ENCODE data around the gene MTFR1L.
A peak's percentile ranks its signal among the peaks of the same experiment; 100 is the strongest.

The MTFR1L gene

GRCh38 chr1:25843483-25843882, 23.7 kb downstream of the MTFR1L start:
- Histone ChIP-seq H3K9me3 (ENCODE audit: control insufficient read depth, low read length) (no peaks in the 10 kb centered on the region), H3K36me3 (ENCODE audit: control insufficient read depth, insufficient read depth, low read length) (no peaks in the 10 kb centered on the region), H3K27me3 (replicated peaks; ENCODE audit: control insufficient read depth, insufficient read depth, low read length, poor library complexity, severe bottlenecking) (no peaks in the 10 kb centered on the region), H3K27ac (ENCODE audit: insufficient read depth, low read length, poor library complexity, severe bottlenecking) (no peak overlapping the region), H3K4me1 (ENCODE audit: control insufficient read depth, insufficient read depth, low read length, poor library complexity, severe bottlenecking) (no peaks in the 10 kb centered on the region), H3K4me3 (ENCODE audit: insufficient read depth, low read depth, low read length, poor library complexity, severe bottlenecking) (no peak overlapping the region)
- DNase-seq, result no peak

DNA sequence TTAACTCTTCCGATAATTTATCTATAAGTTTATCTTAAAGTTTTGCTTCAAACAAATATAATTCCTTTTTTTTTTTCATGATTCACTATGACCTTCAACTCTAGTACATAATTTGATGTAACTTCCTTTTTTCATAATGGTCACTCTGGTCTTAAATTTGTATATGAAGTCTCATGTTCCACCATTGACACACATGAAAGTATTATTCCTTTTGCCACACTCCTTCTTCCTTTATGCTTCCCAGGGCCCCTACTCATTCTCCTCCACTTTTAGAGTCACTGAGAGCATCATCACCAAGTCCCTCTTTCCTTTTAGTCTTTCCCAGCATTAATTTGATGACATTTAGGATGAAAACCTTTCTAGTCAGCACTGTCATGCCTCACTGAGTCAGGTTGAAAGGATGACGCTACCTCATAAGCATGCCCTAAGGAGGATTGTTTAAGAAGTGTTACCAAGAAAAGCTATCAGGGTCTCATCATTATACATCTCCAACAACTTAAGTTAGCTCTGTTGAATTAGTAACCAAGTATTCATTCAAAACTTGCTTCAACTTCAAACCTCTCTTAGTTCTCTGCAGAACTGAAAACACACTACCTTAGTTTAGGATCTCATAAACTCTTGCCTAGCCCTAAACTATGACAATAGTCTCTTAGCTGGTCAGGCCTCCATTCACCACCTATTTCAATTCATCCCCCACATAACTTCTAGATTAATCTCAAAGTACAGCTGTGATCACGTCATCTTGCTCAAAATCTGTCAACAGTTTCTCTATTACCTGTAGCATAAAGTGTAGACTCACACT, 25.0 kb downstream of the MTFR1L start:
- Histone ChIP-seq H3K4me1 (ENCODE audit: control insufficient read depth, insufficient read depth, low read length, poor library complexity, severe bottlenecking) (no peaks in the 10 kb centered on the region), H3K36me3 (ENCODE audit: control insufficient read depth, insufficient read depth, low read length) (no peaks in the 10 kb centered on the region), H3K27me3 (replicated peaks; ENCODE audit: control insufficient read depth, insufficient read depth, low read length, poor library complexity, severe bottlenecking) (no peaks in the 10 kb centered on the region), H3K9me3 (ENCODE audit: control insufficient read depth, low read length) (no peaks in the 10 kb centered on the region), H3K27ac (ENCODE audit: insufficient read depth, low read length, poor library complexity, severe bottlenecking) (no peak overlapping the region), H3K4me3 (ENCODE audit: insufficient read depth, low read depth, low read length, poor library complexity, severe bottlenecking) (no peak overlapping the region)
- DNase-seq, result no peak

- DNase-seq, result no peak
- Histone ChIP-seq H3K4me3 (ENCODE audit: insufficient read depth, low read depth, low read length, poor library complexity, severe bottlenecking) (no peak overlapping the region), H3K27me3 (replicated peaks; ENCODE audit: control insufficient read depth, insufficient read depth, low read length, poor library complexity, severe bottlenecking) (no peaks in the 10 kb centered on the region), H3K36me3 (ENCODE audit: control insufficient read depth, insufficient read depth, low read length) (no peaks in the 10 kb centered on the region), H3K27ac (ENCODE audit: insufficient read depth, low read length, poor library complexity, severe bottlenecking) (no peak overlapping the region), H3K9me3 (ENCODE audit: control insufficient read depth, low read length) (no peaks in the 10 kb centered on the region), H3K4me1 (ENCODE audit: control insufficient read depth, insufficient read depth, low read length, poor library complexity, severe bottlenecking) (no peaks in the 10 kb centered on the region)
Observed at GRCh38 chr1:25845664-25846063, 25.9 kb downstream of the MTFR1L start.

- no peaks in the 10 kb centered on the region for H3K9me3 ChIP-seq (ENCODE audit: control insufficient read depth, low read length)
- DNase-seq, result no peak
- H3K27me3 ChIP-seq (replicated peaks; ENCODE audit: control insufficient read depth, insufficient read depth, low read length, poor library complexity, severe bottlenecking), result no peaks in the 10 kb centered on the region
- H3K36me3 ChIP-seq (ENCODE audit: control insufficient read depth, insufficient read depth, low read length), result no peaks in the 10 kb centered on the region
- H3K27ac ChIP-seq (ENCODE audit: insufficient read depth, low read length, poor library complexity, severe bottlenecking), result no peak overlapping the region
- no peaks in the 10 kb centered on the region for H3K4me1 ChIP-seq (ENCODE audit: control insufficient read depth, insufficient read depth, low read length, poor library complexity, severe bottlenecking)
- no peak overlapping the region for H3K4me3 ChIP-seq (ENCODE audit: insufficient read depth, low read depth, low read length, poor library complexity, severe bottlenecking)
Observed at GRCh38 chr1:25847929-25848328, 28.2 kb downstream of the MTFR1L start.

DNA sequence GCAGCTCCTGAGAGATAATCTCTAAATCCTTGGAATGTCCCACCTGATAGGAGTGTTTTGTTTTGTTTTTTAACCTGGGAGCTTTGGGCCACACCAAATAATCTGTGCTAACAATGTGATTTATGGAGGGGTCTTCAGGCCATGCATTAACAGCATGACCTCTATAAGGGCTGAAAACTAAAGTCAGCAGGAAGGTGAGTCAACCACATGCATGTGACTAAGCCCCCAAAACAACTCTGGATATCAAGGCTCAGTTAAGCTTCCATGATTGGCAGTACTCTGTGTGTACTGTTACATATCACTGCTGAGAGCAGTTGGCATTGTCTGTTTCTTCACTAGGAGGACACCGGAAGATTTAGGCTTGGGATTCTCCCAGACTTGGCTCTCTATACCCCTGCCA, 28.8 kb downstream of the MTFR1L start:
- H3K27me3 ChIP-seq (replicated peaks; ENCODE audit: control insufficient read depth, insufficient read depth, low read length, poor library complexity, severe bottlenecking), result no peaks in the 10 kb centered on the region
- DNase-seq, result no peak
- H3K9me3 ChIP-seq (ENCODE audit: control insufficient read depth, low read length), result no peaks in the 10 kb centered on the region
- no peak overlapping the region for H3K4me3 ChIP-seq (ENCODE audit: insufficient read depth, low read depth, low read length, poor library complexity, severe bottlenecking)
- no peak overlapping the region for H3K27ac ChIP-seq (ENCODE audit: insufficient read depth, low read length, poor library complexity, severe bottlenecking)
- no peaks in the 10 kb centered on the region for H3K36me3 ChIP-seq (ENCODE audit: control insufficient read depth, insufficient read depth, low read length)
- H3K4me1 ChIP-seq (ENCODE audit: control insufficient read depth, insufficient read depth, low read length, poor library complexity, severe bottlenecking), result no peaks in the 10 kb centered on the region

- Histone ChIP-seq H3K4me1 (ENCODE audit: control insufficient read depth, insufficient read depth, low read length, poor library complexity, severe bottlenecking) (peaks cover 7% of the 10 kb centered on the region), H3K36me3 (ENCODE audit: control insufficient read depth, insufficient read depth, low read length) (no peaks in the 10 kb centered on the region), H3K4me3 (ENCODE audit: insufficient read depth, low read depth, low read length, poor library complexity, severe bottlenecking) (no peak overlapping the region), H3K27ac (ENCODE audit: insufficient read depth, low read length, poor library complexity, severe bottlenecking) (no peak overlapping the region), H3K9me3 (ENCODE audit: control insufficient read depth, low read length) (no peaks in the 10 kb centered on the region), H3K27me3 (replicated peaks; ENCODE audit: control insufficient read depth, insufficient read depth, low read length, poor library complexity, severe bottlenecking) (no peaks in the 10 kb centered on the region)
- DNase-seq, result no peak
Observed at GRCh38 chr1:25854554-25854953, 34.8 kb downstream of the MTFR1L start.

GRCh38 chr1:25856856-25857255, 37.1 kb downstream of the MTFR1L start:
- H3K27ac ChIP-seq (ENCODE audit: insufficient read depth, low read length, poor library complexity, severe bottlenecking), result no peak overlapping the region
- peaks cover 7% of the 10 kb centered on the region for H3K4me1 ChIP-seq (ENCODE audit: control insufficient read depth, insufficient read depth, low read length, poor library complexity, severe bottlenecking)
- no peaks in the 10 kb centered on the region for H3K36me3 ChIP-seq (ENCODE audit: control insufficient read depth, insufficient read depth, low read length)
- H3K4me3 ChIP-seq (ENCODE audit: insufficient read depth, low read depth, low read length, poor library complexity, severe bottlenecking), result no peak overlapping the region
- no peak for DNase-seq
- H3K27me3 ChIP-seq (replicated peaks; ENCODE audit: control insufficient read depth, insufficient read depth, low read length, poor library complexity, severe bottlenecking), result no peaks in the 10 kb centered on the region
- H3K9me3 ChIP-seq (ENCODE audit: control insufficient read depth, low read length), result no peaks in the 10 kb centered on the region

- H3K4me1 ChIP-seq (ENCODE audit: control insufficient read depth, insufficient read depth, low read length, poor library complexity, severe bottlenecking), result peaks cover 7% of the 10 kb centered on the region
- no peaks in the 10 kb centered on the region for H3K9me3 ChIP-seq (ENCODE audit: control insufficient read depth, low read length)
- H3K27me3 ChIP-seq (replicated peaks; ENCODE audit: control insufficient read depth, insufficient read depth, low read length, poor library complexity, severe bottlenecking), result no peaks in the 10 kb centered on the region
- no peak overlapping the region for H3K27ac ChIP-seq (ENCODE audit: insufficient read depth, low read length, poor library complexity, severe bottlenecking)
- H3K4me3 ChIP-seq (ENCODE audit: insufficient read depth, low read depth, low read length, poor library complexity, severe bottlenecking), result peak overlapping the region; percentile 55
- DNase-seq, result no peak
- H3K36me3 ChIP-seq (ENCODE audit: control insufficient read depth, insufficient read depth, low read length), result no peaks in the 10 kb centered on the region
Observed at GRCh38 chr1:25858494-25858893, 38.7 kb downstream of the MTFR1L start.

GRCh38 chr1:25858906-25859789, 39.4 kb downstream of the MTFR1L start, which contains the start of gene AUNIP:
Gene AUNIP, minus strand, starts transcription at chr1:25859457. Its CDS starts 100 bp downstream, at chr1:25859357.
- Histone ChIP-seq H3K4me3 (ENCODE audit: insufficient read depth, low read depth, low read length, poor library complexity, severe bottlenecking) (peak within 1 kb of the TSS; percentile 55), H3K9me3 (ENCODE audit: control insufficient read depth, low read length) (no peaks in the 10 kb centered on the region), H3K27ac (ENCODE audit: insufficient read depth, low read length, poor library complexity, severe bottlenecking) (peak within 1 kb of the TSS; percentile 68), H3K4me1 (ENCODE audit: control insufficient read depth, insufficient read depth, low read length, poor library complexity, severe bottlenecking) (peaks cover 7% of the 10 kb centered on the region), H3K36me3 (ENCODE audit: control insufficient read depth, insufficient read depth, low read length) (no peaks in the 10 kb centered on the region), H3K27me3 (replicated peaks; ENCODE audit: control insufficient read depth, insufficient read depth, low read length, poor library complexity, severe bottlenecking) (no peaks in the 10 kb centered on the region)
- peak; percentile 77 to 81 (median 77) for DNase-seq

All from effector memory CD4-positive, alpha-beta T cell (primary cell).